ENCODE measurements around the gene CCDC88C.

CCDC88C gene

GRCh38 chr14:91233936-91234790, 183.5 kb downstream of the CCDC88C start:
- no peaks in the 10 kb centered on the region for H3K4me1 ChIP-seq (ENCODE audit: control insufficient read depth in 1 of 2, insufficient read depth in 2 of 2, low read length in 2 of 2)
- H3K14ac ChIP-seq (ENCODE audit: low read length), result no peak overlapping the region
- H4K12ac ChIP-seq (ENCODE audit: low read depth, low read length), result no peak overlapping the region
- no peak overlapping the region for H2AFZ ChIP-seq (ENCODE audit: insufficient read depth, low read length, poor library complexity)
- no peak overlapping the region for H4K91ac ChIP-seq (ENCODE audit: low read depth, low read length)
- no peak overlapping the region for H3K4me3 ChIP-seq (ENCODE audit: low read depth, low read length)
- H3K27me3 ChIP-seq (ENCODE audit: insufficient read depth, low read length), result no peaks in the 10 kb centered on the region
- H3K9me3 ChIP-seq (ENCODE audit: insufficient read depth, low read depth, low read length), result peaks cover 8% of the 10 kb centered on the region
- H3K9ac ChIP-seq (ENCODE audit: low read length), result no peak overlapping the region
- no peaks in the 10 kb centered on the region for H3K36me3 ChIP-seq (ENCODE audit: control insufficient read depth in 1 of 2, insufficient read depth in 2 of 2, low read length in 2 of 2)
- H3K18ac ChIP-seq (ENCODE audit: low read length), result no peak overlapping the region
- no peak overlapping the region for H3K27ac ChIP-seq (ENCODE audit: low read depth, low read length)
- no peak overlapping the region for H2AK5ac ChIP-seq (ENCODE audit: low read length)
- H2BK120ac ChIP-seq (ENCODE audit: insufficient read depth, low read length, poor library complexity), result no peak overlapping the region
- WGBS (ENCODE audit: extremely low coverage, insufficient coverage, insufficient read length), result no CpG with 5 or more reads among the region's 63 CpGs
- H2BK5ac ChIP-seq (ENCODE audit: low read depth, low read length, poor library complexity), result no peak overlapping the region
- no peak overlapping the region for H2BK12ac ChIP-seq (ENCODE audit: low read length)
- H3K79me1 ChIP-seq (ENCODE audit: low read length), result no peaks in the 10 kb centered on the region
- H3K4ac ChIP-seq (ENCODE audit: low read depth, low read length), result no peak overlapping the region
- no peaks in the 10 kb centered on the region for H3K79me2 ChIP-seq (ENCODE audit: control insufficient read depth, insufficient read depth, low read length, poor library complexity)
- no peak for DNase-seq
- H3K23ac ChIP-seq (ENCODE audit: low read length), result no peak overlapping the region
- no peak overlapping the region for H4K8ac ChIP-seq (ENCODE audit: low read depth, low read length)
- H3K4me2 ChIP-seq (ENCODE audit: low read length), result no peak overlapping the region

- peaks cover 8% of the 10 kb centered on the region for H3K9me3 ChIP-seq (ENCODE audit: insufficient read depth, low read depth, low read length)
- no peak for DNase-seq
- H4K12ac ChIP-seq (ENCODE audit: low read depth, low read length), result no peak overlapping the region
- H3K14ac ChIP-seq (ENCODE audit: low read length), result no peak overlapping the region
- no peaks in the 10 kb centered on the region for H3K36me3 ChIP-seq (ENCODE audit: control insufficient read depth in 1 of 2, insufficient read depth in 2 of 2, low read length in 2 of 2)
- H3K4me3 ChIP-seq (ENCODE audit: low read depth, low read length), result no peak overlapping the region
- H2BK12ac ChIP-seq (ENCODE audit: low read length), result no peak overlapping the region
- H2AFZ ChIP-seq (ENCODE audit: insufficient read depth, low read length, poor library complexity), result no peak overlapping the region
- H3K79me1 ChIP-seq (ENCODE audit: low read length), result no peaks in the 10 kb centered on the region
- H3K4me1 ChIP-seq (ENCODE audit: control insufficient read depth in 1 of 2, insufficient read depth in 2 of 2, low read length in 2 of 2), result no peaks in the 10 kb centered on the region
- H3K27me3 ChIP-seq (ENCODE audit: insufficient read depth, low read length), result no peaks in the 10 kb centered on the region
- no peak overlapping the region for H3K4ac ChIP-seq (ENCODE audit: low read depth, low read length)
- H4K8ac ChIP-seq (ENCODE audit: low read depth, low read length), result no peak overlapping the region
- no peak overlapping the region for H3K27ac ChIP-seq (ENCODE audit: low read depth, low read length)
- H3K18ac ChIP-seq (ENCODE audit: low read length), result no peak overlapping the region
- H2BK120ac ChIP-seq (ENCODE audit: insufficient read depth, low read length, poor library complexity), result no peak overlapping the region
- no peak overlapping the region for H2BK5ac ChIP-seq (ENCODE audit: low read depth, low read length, poor library complexity)
- H4K91ac ChIP-seq (ENCODE audit: low read depth, low read length), result no peak overlapping the region
- no peak overlapping the region for H3K9ac ChIP-seq (ENCODE audit: low read length)
- no peak overlapping the region for H3K4me2 ChIP-seq (ENCODE audit: low read length)
- H3K23ac ChIP-seq (ENCODE audit: low read length), result no peak overlapping the region
- H2AK5ac ChIP-seq (ENCODE audit: low read length), result no peak overlapping the region
- WGBS (ENCODE audit: extremely low coverage, insufficient coverage, insufficient read length), result no CpG with 5 or more reads among the region's 2 CpGs
- H3K79me2 ChIP-seq (ENCODE audit: control insufficient read depth, insufficient read depth, low read length, poor library complexity), result no peaks in the 10 kb centered on the region
Measured at GRCh38 chr14:91232603-91233002, 185.0 kb downstream of the CCDC88C start.

GRCh38 chr14:91232052-91232451, 185.6 kb downstream of the CCDC88C start:
- Histone ChIP-seq H3K27me3 (ENCODE audit: insufficient read depth, low read length) (no peaks in the 10 kb centered on the region), H3K4me1 (ENCODE audit: control insufficient read depth in 1 of 2, insufficient read depth in 2 of 2, low read length in 2 of 2) (no peaks in the 10 kb centered on the region), H2BK120ac (ENCODE audit: insufficient read depth, low read length, poor library complexity) (no peak overlapping the region), H4K8ac (ENCODE audit: low read depth, low read length) (no peak overlapping the region), H2BK12ac (ENCODE audit: low read length) (no peak overlapping the region), H2AFZ (ENCODE audit: insufficient read depth, low read length, poor library complexity) (no peak overlapping the region), H2BK5ac (ENCODE audit: low read depth, low read length, poor library complexity) (no peak overlapping the region), H4K91ac (ENCODE audit: low read depth, low read length) (no peak overlapping the region), H3K79me2 (ENCODE audit: control insufficient read depth, insufficient read depth, low read length, poor library complexity) (no peaks in the 10 kb centered on the region), H3K14ac (ENCODE audit: low read length) (no peak overlapping the region), H3K27ac (ENCODE audit: low read depth, low read length) (no peak overlapping the region), H3K9me3 (ENCODE audit: insufficient read depth, low read depth, low read length) (peaks cover 8% of the 10 kb centered on the region), H2AK5ac (ENCODE audit: low read length) (no peak overlapping the region), H3K23ac (ENCODE audit: low read length) (no peak overlapping the region), H3K36me3 (ENCODE audit: control insufficient read depth in 1 of 2, insufficient read depth in 2 of 2, low read length in 2 of 2) (no peaks in the 10 kb centered on the region), H3K4me3 (ENCODE audit: low read depth, low read length) (no peak overlapping the region), H3K4me2 (ENCODE audit: low read length) (no peak overlapping the region), H3K4ac (ENCODE audit: low read depth, low read length) (no peak overlapping the region), H4K12ac (ENCODE audit: low read depth, low read length) (no peak overlapping the region), H3K18ac (ENCODE audit: low read length) (no peak overlapping the region), H3K79me1 (ENCODE audit: low read length) (no peaks in the 10 kb centered on the region), H3K9ac (ENCODE audit: low read length) (no peak overlapping the region)
- DNase-seq, result no peak
- WGBS (ENCODE audit: extremely low coverage, insufficient coverage, insufficient read length), result no CpG with 5 or more reads among the region's 2 CpGs

- H3K4me1 ChIP-seq (ENCODE audit: control insufficient read depth in 1 of 2, insufficient read depth in 2 of 2, low read length in 2 of 2), result no peaks in the 10 kb centered on the region
- no peak overlapping the region for H3K9ac ChIP-seq (ENCODE audit: low read length)
- H3K36me3 ChIP-seq (ENCODE audit: control insufficient read depth in 1 of 2, insufficient read depth in 2 of 2, low read length in 2 of 2), result no peaks in the 10 kb centered on the region
- no peak overlapping the region for H2BK12ac ChIP-seq (ENCODE audit: low read length)
- no peak overlapping the region for H2AFZ ChIP-seq (ENCODE audit: insufficient read depth, low read length, poor library complexity)
- H3K4me3 ChIP-seq (ENCODE audit: low read depth, low read length), result no peak overlapping the region
- no peak overlapping the region for H3K14ac ChIP-seq (ENCODE audit: low read length)
- H3K79me1 ChIP-seq (ENCODE audit: low read length), result no peaks in the 10 kb centered on the region
- no peaks in the 10 kb centered on the region for H3K79me2 ChIP-seq (ENCODE audit: control insufficient read depth, insufficient read depth, low read length, poor library complexity)
- H2BK120ac ChIP-seq (ENCODE audit: insufficient read depth, low read length, poor library complexity), result no peak overlapping the region
- no peak overlapping the region for H4K8ac ChIP-seq (ENCODE audit: low read depth, low read length)
- no peak overlapping the region for H4K91ac ChIP-seq (ENCODE audit: low read depth, low read length)
- H4K12ac ChIP-seq (ENCODE audit: low read depth, low read length), result no peak overlapping the region
- H3K18ac ChIP-seq (ENCODE audit: low read length), result no peak overlapping the region
- no peak overlapping the region for H3K4ac ChIP-seq (ENCODE audit: low read depth, low read length)
- H2AK5ac ChIP-seq (ENCODE audit: low read length), result no peak overlapping the region
- no peak overlapping the region for H3K4me2 ChIP-seq (ENCODE audit: low read length)
- no peaks in the 10 kb centered on the region for H3K27me3 ChIP-seq (ENCODE audit: insufficient read depth, low read length)
- no CpG with 5 or more reads among the region's 3 CpGs for WGBS (ENCODE audit: extremely low coverage, insufficient coverage, insufficient read length)
- no peak for DNase-seq
- no peak overlapping the region for H2BK5ac ChIP-seq (ENCODE audit: low read depth, low read length, poor library complexity)
- H3K23ac ChIP-seq (ENCODE audit: low read length), result no peak overlapping the region
- H3K9me3 ChIP-seq (ENCODE audit: insufficient read depth, low read depth, low read length), result peaks cover 8% of the 10 kb centered on the region
- H3K27ac ChIP-seq (ENCODE audit: low read depth, low read length), result no peak overlapping the region
Measured at GRCh38 chr14:91231446-91231845, 186.2 kb downstream of the CCDC88C start.

Data from trophoblast cell (in vitro differentiated cells and primary cell).